HEK293T (cell line): ENCODE measurements around the gene SBNO1.
"Not testable (repeated sequence)": the region's sequence is repeated elsewhere in the genome, so short reads cannot be mapped to it uniquely, and the experiment has no call there.

ENCODE experiments used
- BHLHE40 ChIP-seq: fragments of 450-650 bp; IDR thresholded peaks from 2 replicates; pipeline ENCODE4 v1.6.1; 2016; ENCODE audit warnings: mild to moderate bottlenecking, moderate library complexity, borderline replicate concordance
- CTBP1 ChIP-seq: fragments of 450-650 bp; IDR thresholded peaks from 2 replicates; pipeline ENCODE4 v1.6.1; 2016; ENCODE audit warnings: borderline replicate concordance
- ELF4 ChIP-seq: fragments of 450-650 bp; IDR thresholded peaks from 2 replicates; pipeline ENCODE4 v1.6.1; 2017; ENCODE audit warnings: antibody characterized with exemption
- FOXA1 ChIP-seq: fragments of 450-650 bp; IDR thresholded peaks from 2 replicates; pipeline ENCODE4 v1.6.1; 2016; ENCODE audit warnings: mild to moderate bottlenecking
- FOXM1 ChIP-seq: fragments of 450-650 bp; IDR thresholded peaks from 2 replicates; pipeline ENCODE4 v1.6.1; 2017; ENCODE audit warnings: mild to moderate bottlenecking, borderline replicate concordance
- HDGF ChIP-seq: fragments of 450-650 bp; IDR thresholded peaks from 2 replicates; pipeline ENCODE4 v1.6.1; 2017; ENCODE audit warnings: antibody characterized with exemption, borderline replicate concordance
- L3MBTL2 ChIP-seq: fragments of 450-650 bp; conservative IDR thresholded peaks from 2 replicates; pipeline ENCODE4 v1.6.1; 2016; ENCODE audit warnings: mild to moderate bottlenecking
- LEF1 ChIP-seq: fragments of 450-650 bp; IDR thresholded peaks from 2 replicates; pipeline ENCODE4 v1.6.1; 2017; ENCODE audit warnings: mild to moderate bottlenecking, borderline replicate concordance
- NFRKB ChIP-seq: fragments of 450-650 bp; IDR thresholded peaks from 2 replicates; pipeline ENCODE4 v1.6.1; 2016; ENCODE audit warnings: mild to moderate bottlenecking, moderate library complexity
- SP1 ChIP-seq: fragments of 450-650 bp; IDR thresholded peaks from 2 replicates; pipeline ENCODE4 v1.6.1; 2017
- SUZ12 ChIP-seq: fragments of 450-650 bp; IDR thresholded peaks from 2 replicates; pipeline ENCODE4 v1.6.1; 2016; ENCODE audit warnings: mild to moderate bottlenecking
- TARDBP ChIP-seq: fragments of 450-650 bp; IDR thresholded peaks from 2 replicates; pipeline ENCODE4 v1.6.1; 2016
- ZNF384 ChIP-seq: fragments of 450-650 bp; IDR thresholded peaks from 2 replicates; pipeline ENCODE4 v1.6.1; 2016
- TF ChIP-seq, protein P1 (sequence below): fragments of 450-650 bp; IDR thresholded peaks from 2 replicates; pipeline ENCODE4 v1.6.1; 2016

DNA sequence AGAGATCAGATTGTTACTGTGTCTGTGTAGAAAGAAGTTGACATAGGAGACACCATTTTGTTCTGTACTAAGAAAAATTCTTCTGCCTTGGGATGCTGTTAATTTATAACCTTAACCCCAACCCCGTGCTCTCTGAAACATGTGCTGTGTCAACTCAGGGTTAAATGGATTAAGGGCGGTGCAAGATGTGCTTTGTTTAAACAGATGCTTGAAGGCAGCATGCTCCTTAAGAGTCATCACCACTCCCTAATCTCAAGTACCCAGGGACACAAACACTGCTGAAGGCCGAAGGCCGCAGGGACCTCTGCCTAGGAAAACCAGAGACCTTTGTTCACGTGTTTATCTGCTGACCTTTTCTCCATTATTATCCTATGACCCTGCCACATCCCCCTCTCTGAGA lies 7.8 kb upstream of the SBNO1 start:
- not testable (repeated sequence) for TF ChIP-seq FOXM1, ELF4, FOXA1, L3MBTL2, BHLHE40, CTBP1, TARDBP, SUZ12, LEF1, SP1, ZNF384, HDGF, NFRKB
- TF ChIP-seq, protein P1, sequence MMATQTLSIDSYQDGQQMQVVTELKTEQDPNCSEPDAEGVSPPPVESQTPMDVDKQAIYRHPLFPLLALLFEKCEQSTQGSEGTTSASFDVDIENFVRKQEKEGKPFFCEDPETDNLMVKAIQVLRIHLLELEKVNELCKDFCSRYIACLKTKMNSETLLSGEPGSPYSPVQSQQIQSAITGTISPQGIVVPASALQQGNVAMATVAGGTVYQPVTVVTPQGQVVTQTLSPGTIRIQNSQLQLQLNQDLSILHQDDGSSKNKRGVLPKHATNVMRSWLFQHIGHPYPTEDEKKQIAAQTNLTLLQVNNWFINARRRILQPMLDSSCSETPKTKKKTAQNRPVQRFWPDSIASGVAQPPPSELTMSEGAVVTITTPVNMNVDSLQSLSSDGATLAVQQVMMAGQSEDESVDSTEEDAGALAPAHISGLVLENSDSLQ = not testable (repeated sequence)
